ENCODE data around the gene FBXO7.
A peak's percentile ranks its signal among the peaks of the same experiment; 100 is the strongest.

The FBXO7 gene

DNA sequence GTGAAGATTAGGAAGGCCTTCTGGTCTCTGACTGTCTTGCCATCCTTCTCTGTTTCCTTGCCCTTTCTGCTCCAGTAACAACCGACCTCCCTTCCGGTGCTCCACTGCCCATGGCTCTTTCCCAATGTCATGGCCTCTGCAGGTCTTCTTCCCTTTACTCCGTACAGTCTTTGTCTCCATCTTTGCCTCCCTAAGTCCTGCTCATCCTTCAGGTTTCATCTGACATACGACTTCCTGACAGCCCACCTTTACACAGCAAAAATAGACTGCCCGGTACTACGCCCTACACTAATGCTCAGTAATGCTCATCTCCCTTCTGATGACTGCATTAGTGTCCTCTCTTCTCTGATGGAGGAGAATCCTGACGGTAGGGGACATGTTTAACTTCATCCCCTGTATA, 63.9 kb downstream of the FBXO7 start:
- no peaks in the 10 kb centered on the region for H3K4me1 ChIP-seq (ENCODE audit: insufficient read depth, low read length, poor library complexity, severe bottlenecking)
- no peak overlapping the region for H3K9ac ChIP-seq (ENCODE audit: low read depth, low read length, poor library complexity, severe bottlenecking)
- no peaks in the 10 kb centered on the region for H3K79me2 ChIP-seq (ENCODE audit: insufficient read depth, low read length)
- TF ChIP-seq EZH2phosphoT487 (IDR thresholded peaks at IDR 0.05; ENCODE audit: borderline replicate concordance), result no peak
- TF ChIP-seq, protein P1, sequence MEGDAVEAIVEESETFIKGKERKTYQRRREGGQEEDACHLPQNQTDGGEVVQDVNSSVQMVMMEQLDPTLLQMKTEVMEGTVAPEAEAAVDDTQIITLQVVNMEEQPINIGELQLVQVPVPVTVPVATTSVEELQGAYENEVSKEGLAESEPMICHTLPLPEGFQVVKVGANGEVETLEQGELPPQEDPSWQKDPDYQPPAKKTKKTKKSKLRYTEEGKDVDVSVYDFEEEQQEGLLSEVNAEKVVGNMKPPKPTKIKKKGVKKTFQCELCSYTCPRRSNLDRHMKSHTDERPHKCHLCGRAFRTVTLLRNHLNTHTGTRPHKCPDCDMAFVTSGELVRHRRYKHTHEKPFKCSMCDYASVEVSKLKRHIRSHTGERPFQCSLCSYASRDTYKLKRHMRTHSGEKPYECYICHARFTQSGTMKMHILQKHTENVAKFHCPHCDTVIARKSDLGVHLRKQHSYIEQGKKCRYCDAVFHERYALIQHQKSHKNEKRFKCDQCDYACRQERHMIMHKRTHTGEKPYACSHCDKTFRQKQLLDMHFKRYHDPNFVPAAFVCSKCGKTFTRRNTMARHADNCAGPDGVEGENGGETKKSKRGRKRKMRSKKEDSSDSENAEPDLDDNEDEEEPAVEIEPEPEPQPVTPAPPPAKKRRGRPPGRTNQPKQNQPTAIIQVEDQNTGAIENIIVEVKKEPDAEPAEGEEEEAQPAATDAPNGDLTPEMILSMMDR (conservative IDR thresholded peaks at IDR 0.05; ENCODE audit: low read length), result no peak
- no peaks in the 10 kb centered on the region for H4K20me1 ChIP-seq (ENCODE audit: insufficient read depth, low read length, poor library complexity, severe bottlenecking)
- no peaks in the 10 kb centered on the region for H3F3A ChIP-seq (ENCODE audit: low read depth)
- H3K27me3 ChIP-seq (ENCODE audit: insufficient read depth, low read length, poor library complexity, severe bottlenecking), result no peaks in the 10 kb centered on the region
- no peaks in the 10 kb centered on the region for H3K9me3 ChIP-seq (ENCODE audit: insufficient read depth, low read depth, low read length)
- H3K4me3 ChIP-seq (ENCODE audit: low read length, poor library complexity, severe bottlenecking), result no peak overlapping the region
- H2AFZ ChIP-seq (ENCODE audit: low read length), result no peak overlapping the region
- no peak overlapping the region for H3K4me2 ChIP-seq (ENCODE audit: low read depth, low read length, poor library complexity, severe bottlenecking)
- H3K9me2 ChIP-seq (replicated peaks; ENCODE audit: low read depth, low read length), result no peaks in the 10 kb centered on the region
- no peaks in the 10 kb centered on the region for H3K36me3 ChIP-seq (ENCODE audit: insufficient read depth, low read length)

DNA sequence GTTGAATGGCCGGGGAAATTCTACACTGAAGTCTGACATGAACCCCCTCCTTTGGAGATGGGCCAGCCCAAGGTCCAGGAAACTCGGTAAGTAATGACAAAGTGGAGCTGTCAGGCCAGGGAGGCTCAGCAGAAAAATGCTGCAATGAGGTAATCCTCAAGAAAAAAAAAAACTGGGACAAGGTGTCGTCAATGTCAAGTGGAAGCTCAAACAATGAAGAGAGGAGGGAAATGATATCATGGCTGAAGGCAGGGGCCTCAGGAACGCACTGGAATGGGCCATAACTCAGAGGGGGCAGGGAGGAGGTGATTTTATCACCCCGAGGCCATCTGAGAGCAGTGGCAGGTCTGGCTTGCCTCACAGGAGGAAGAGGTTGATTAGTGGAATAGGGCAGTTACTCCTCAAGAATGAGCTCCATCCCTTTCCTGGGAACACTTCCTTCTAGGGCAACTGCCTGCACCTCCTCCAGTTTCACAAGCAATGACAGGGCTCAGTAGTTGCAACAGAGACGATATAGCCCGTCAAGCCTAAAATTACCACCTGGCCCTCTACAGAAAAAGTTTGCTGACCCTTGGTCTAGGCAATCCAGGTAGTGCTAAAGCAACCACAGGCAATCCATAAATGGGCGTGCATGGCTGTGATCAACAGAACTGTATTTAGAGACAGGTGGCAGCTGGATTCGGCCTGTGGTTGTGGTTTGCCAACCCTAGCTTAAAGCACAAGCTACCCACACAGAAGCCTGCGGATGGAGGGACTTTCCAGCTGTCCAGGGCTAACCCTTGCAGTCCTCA, 65.2 kb downstream of the FBXO7 start:
- TF ChIP-seq, protein P1 (conservative IDR thresholded peaks at IDR 0.05; ENCODE audit: low read length), result no peak
- TF ChIP-seq EZH2phosphoT487 (IDR thresholded peaks at IDR 0.05; ENCODE audit: borderline replicate concordance), result no peak
- Histone ChIP-seq H3K4me1 (ENCODE audit: insufficient read depth, low read length, poor library complexity, severe bottlenecking) (no peaks in the 10 kb centered on the region), H3K36me3 (ENCODE audit: insufficient read depth, low read length) (no peaks in the 10 kb centered on the region), H3F3A (ENCODE audit: low read depth) (no peaks in the 10 kb centered on the region), H3K4me3 (ENCODE audit: low read length, poor library complexity, severe bottlenecking) (no peak overlapping the region), H3K9me2 (replicated peaks; ENCODE audit: low read depth, low read length) (no peaks in the 10 kb centered on the region), H3K79me2 (ENCODE audit: insufficient read depth, low read length) (no peaks in the 10 kb centered on the region), H3K27me3 (ENCODE audit: insufficient read depth, low read length, poor library complexity, severe bottlenecking) (no peaks in the 10 kb centered on the region), H3K9ac (ENCODE audit: low read depth, low read length, poor library complexity, severe bottlenecking) (no peak overlapping the region), H2AFZ (ENCODE audit: low read length) (no peak overlapping the region), H4K20me1 (ENCODE audit: insufficient read depth, low read length, poor library complexity, severe bottlenecking) (no peaks in the 10 kb centered on the region), H3K4me2 (ENCODE audit: low read depth, low read length, poor library complexity, severe bottlenecking) (peak overlapping the region; percentile 7), H3K9me3 (ENCODE audit: insufficient read depth, low read depth, low read length) (no peaks in the 10 kb centered on the region)

DNA sequence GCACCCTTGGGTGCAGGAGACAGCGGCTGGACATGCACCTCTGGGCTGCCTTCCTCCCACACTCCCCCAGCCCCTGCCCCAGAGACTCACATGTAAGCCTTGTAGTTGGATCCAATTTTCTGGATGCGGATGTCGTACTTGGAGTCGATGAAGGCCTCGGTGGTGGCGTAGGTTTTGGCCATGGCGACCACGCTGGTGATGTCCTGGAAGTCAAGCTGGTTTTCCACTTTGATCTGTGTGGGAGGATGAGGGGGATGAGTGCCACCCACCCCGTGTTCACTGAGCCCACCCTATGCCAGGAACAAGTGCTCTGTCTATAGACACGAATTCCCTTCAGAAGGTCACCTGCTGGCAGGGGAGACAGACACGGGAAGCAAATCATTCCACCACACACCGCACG, 66.9 kb downstream of the FBXO7 start:
- H3K9ac ChIP-seq (ENCODE audit: low read depth, low read length, poor library complexity, severe bottlenecking), result no peak overlapping the region
- no peaks in the 10 kb centered on the region for H3K9me3 ChIP-seq (ENCODE audit: insufficient read depth, low read depth, low read length)
- no peaks in the 10 kb centered on the region for H3K27me3 ChIP-seq (ENCODE audit: insufficient read depth, low read length, poor library complexity, severe bottlenecking)
- TF ChIP-seq, protein P1 (conservative IDR thresholded peaks at IDR 0.05; ENCODE audit: low read length), result no peak
- no peak for TF ChIP-seq EZH2phosphoT487 (IDR thresholded peaks at IDR 0.05; ENCODE audit: borderline replicate concordance)
- H3K79me2 ChIP-seq (ENCODE audit: insufficient read depth, low read length), result no peaks in the 10 kb centered on the region
- H4K20me1 ChIP-seq (ENCODE audit: insufficient read depth, low read length, poor library complexity, severe bottlenecking), result no peaks in the 10 kb centered on the region
- H3K36me3 ChIP-seq (ENCODE audit: insufficient read depth, low read length), result no peaks in the 10 kb centered on the region
- no peaks in the 10 kb centered on the region for H3K4me1 ChIP-seq (ENCODE audit: insufficient read depth, low read length, poor library complexity, severe bottlenecking)
- H2AFZ ChIP-seq (ENCODE audit: low read length), result no peak overlapping the region
- H3K4me2 ChIP-seq (ENCODE audit: low read depth, low read length, poor library complexity, severe bottlenecking), result no peak overlapping the region
- H3F3A ChIP-seq (ENCODE audit: low read depth), result no peaks in the 10 kb centered on the region
- H3K9me2 ChIP-seq (replicated peaks; ENCODE audit: low read depth, low read length), result no peaks in the 10 kb centered on the region
- no peak overlapping the region for H3K4me3 ChIP-seq (ENCODE audit: low read length, poor library complexity, severe bottlenecking)
